ENCODE data around the gene NEDD9. TPM values are rescaled to one million over a fixed set of nuclear protein-coding genes. Genes with fewer than 3 reads are reported as not detected.

Gene NEDD9
- total RNA-seq, 1 experiment from 2014 or later, result 0.17 TPM

DNA sequence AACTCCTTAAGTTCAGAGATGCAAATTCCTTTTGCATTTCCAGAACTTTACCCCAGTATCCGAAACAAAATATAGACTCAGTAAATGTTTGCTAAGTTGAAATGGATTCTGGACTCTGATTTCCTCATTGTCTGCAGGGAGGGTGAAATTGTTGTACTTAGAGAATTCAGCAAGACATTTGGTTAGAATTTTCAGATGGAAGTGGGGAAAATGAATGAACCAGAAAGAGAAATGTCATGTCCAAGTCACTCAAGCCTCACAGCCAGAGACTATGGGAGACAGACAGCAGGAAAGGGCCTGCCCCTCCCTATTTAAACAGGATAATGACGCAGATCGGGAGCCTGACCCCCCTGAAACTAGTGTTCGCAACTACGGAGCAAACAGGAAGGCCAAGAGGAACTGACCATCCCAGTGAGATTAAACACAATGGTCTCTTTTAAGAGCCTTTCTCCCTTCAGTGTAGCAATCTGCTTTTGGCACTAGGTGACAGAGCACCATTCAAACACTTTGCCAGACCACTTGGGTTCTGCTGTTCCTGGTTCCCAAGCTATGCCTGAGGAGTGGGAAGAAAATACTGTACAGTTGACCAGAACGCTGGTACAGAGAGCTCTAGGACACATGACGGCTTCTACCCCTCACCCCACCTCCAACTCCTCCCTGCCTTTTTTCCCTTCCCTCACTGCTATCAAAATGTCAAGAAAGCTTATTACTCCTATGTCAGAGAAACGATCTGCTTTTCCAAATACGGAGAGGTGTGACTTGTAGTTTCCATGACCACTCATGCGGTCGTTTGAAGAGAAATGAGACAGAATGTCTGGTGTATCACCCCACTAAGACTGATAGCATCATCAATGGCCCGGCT lies 13.7 kb downstream of the NEDD9 start:
- no peaks in the 10 kb centered on the region for H3K36me3 ChIP-seq (ENCODE audit: control insufficient read depth in 1 of 2, insufficient read depth in 2 of 2, low read length in 2 of 2)

DNA sequence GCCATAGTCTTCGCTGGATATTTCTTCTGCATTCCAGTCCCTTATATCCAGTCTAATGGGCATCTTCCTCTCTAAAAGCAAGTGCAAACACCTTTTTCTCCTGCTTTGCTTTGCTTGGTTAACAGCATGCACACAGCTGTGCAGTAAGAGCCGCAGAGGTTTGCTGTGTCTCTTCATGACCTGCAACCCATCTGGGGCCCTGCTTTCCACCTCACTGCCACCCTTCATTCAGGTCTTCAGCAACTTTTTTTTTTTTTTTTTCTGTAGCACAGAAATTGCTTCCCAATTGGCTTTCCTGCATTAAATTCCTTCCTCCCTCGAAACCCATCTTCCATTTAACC lies 14.4 kb downstream of the NEDD9 start:
- CTCF ChIA-PET, result no interaction called here
- RAD21 ChIA-PET (ENCODE audit: low non-redundant PET in 1 of 2, low total read pairs in 2 of 2, uncharacterized antibody in 2 of 2, unreplicated experiment in 2 of 2), result no interaction called here
- ATAC-seq (no peak), DNase-seq (ENCODE audit: low read depth, low spot score) (no peak)
- H2AFZ ChIP-seq (ENCODE audit: low read depth, low read length, poor library complexity, severe bottlenecking), result no peak overlapping the region
- H3K9ac ChIP-seq (ENCODE audit: low read length), result no peak overlapping the region
- no peaks in the 10 kb centered on the region for H3K36me3 ChIP-seq (ENCODE audit: control insufficient read depth in 1 of 2, insufficient read depth in 2 of 2, low read length in 2 of 2)
- H3K9me2 ChIP-seq (ENCODE audit: insufficient read depth), result no peaks in the 10 kb centered on the region
- H3K27ac ChIP-seq (ENCODE audit: low read depth, low read length), result no peak overlapping the region
- H3K27me3 ChIP-seq (ENCODE audit: insufficient read depth, low read length), result no peaks in the 10 kb centered on the region
- TF ChIP-seq EGR1 (IDR thresholded peaks at IDR 0.05; ENCODE audit: low read depth) (no peak), POLR2AphosphoS5 (IDR thresholded peaks at IDR 0.05; ENCODE audit: low read depth, low read length) (no peak)
- H3K4me3 ChIP-seq (replicated peaks in 1 of 2; ENCODE audit: low read depth in 1 of 2, low read length in 2 of 2), result no peak overlapping the region
- H3K79me2 ChIP-seq (ENCODE audit: insufficient read depth, low read length), result no peaks in the 10 kb centered on the region
- no peaks in the 10 kb centered on the region for H3K9me3 ChIP-seq (ENCODE audit: control insufficient read depth in 1 of 2, insufficient read depth in 1 of 2, low read depth in 1 of 2, low read length in 2 of 2)
- POLR2A ChIA-PET, result no interaction called here
- intact Hi-C loops (cut with micrococcal nuclease), result no loop called here
- no peak overlapping the region for H3K4me2 ChIP-seq (ENCODE audit: low read length)
- H3K4me1 ChIP-seq (ENCODE audit: control insufficient read depth in 1 of 2, insufficient read depth in 2 of 2, low read length in 2 of 2), result no peaks in the 10 kb centered on the region
- H4K20me1 ChIP-seq (ENCODE audit: insufficient read depth), result no peaks in the 10 kb centered on the region
- BruUV-seq (replicated peaks), result no TSS peak

More for the DNA sequence above, 13.7 kb downstream of the NEDD9 start:
- Histone ChIP-seq H3K9me3 (ENCODE audit: control insufficient read depth in 1 of 2, insufficient read depth in 1 of 2, low read depth in 1 of 2, low read length in 2 of 2) (no peaks in the 10 kb centered on the region), H3K27me3 (ENCODE audit: insufficient read depth, low read length) (no peaks in the 10 kb centered on the region), H3K27ac (ENCODE audit: low read depth, low read length) (no peak overlapping the region), H3K9me2 (ENCODE audit: insufficient read depth) (no peaks in the 10 kb centered on the region), H3K4me3 (replicated peaks in 1 of 2; ENCODE audit: low read depth in 1 of 2, low read length in 2 of 2) (no peak overlapping the region), H2AFZ (ENCODE audit: low read depth, low read length, poor library complexity, severe bottlenecking) (no peak overlapping the region), H3K4me1 (ENCODE audit: control insufficient read depth in 1 of 2, insufficient read depth in 2 of 2, low read length in 2 of 2) (no peaks in the 10 kb centered on the region), H3K4me2 (ENCODE audit: low read length) (no peak overlapping the region), H3K9ac (ENCODE audit: low read length) (no peak overlapping the region), H3K79me2 (ENCODE audit: insufficient read depth, low read length) (no peaks in the 10 kb centered on the region), H4K20me1 (ENCODE audit: insufficient read depth) (no peaks in the 10 kb centered on the region)
- ChIA-PET CTCF (no interaction called here), RAD21 (ENCODE audit: low non-redundant PET in 1 of 2, low total read pairs in 2 of 2, uncharacterized antibody in 2 of 2, unreplicated experiment in 2 of 2) (no interaction called here), POLR2A (no interaction called here)
- DNase-seq (ENCODE audit: low read depth, low spot score) (no peak), ATAC-seq (no peak)
- TF ChIP-seq TCF7L2 (IDR thresholded peaks at IDR 0.05; ENCODE audit: borderline replicate concordance, extremely low read depth, insufficient read depth, insufficient read length) (no peak), JUND (IDR thresholded peaks at IDR 0.05) (no peak), EGR1 (IDR thresholded peaks at IDR 0.05; ENCODE audit: low read depth) (no peak)
- TF ChIP-seq, protein P1, sequence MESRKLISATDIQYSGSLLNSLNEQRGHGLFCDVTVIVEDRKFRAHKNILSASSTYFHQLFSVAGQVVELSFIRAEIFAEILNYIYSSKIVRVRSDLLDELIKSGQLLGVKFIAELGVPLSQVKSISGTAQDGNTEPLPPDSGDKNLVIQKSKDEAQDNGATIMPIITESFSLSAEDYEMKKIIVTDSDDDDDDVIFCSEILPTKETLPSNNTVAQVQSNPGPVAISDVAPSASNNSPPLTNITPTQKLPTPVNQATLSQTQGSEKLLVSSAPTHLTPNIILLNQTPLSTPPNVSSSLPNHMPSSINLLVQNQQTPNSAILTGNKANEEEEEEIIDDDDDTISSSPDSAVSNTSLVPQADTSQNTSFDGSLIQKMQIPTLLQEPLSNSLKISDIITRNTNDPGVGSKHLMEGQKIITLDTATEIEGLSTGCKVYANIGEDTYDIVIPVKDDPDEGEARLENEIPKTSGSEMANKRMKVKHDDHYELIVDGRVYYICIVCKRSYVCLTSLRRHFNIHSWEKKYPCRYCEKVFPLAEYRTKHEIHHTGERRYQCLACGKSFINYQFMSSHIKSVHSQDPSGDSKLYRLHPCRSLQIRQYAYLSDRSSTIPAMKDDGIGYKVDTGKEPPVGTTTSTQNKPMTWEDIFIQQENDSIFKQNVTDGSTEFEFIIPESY (IDR thresholded peaks at IDR 0.05; ENCODE audit: extremely low read depth, insufficient replicate concordance, low read length), result no peak
- intact Hi-C loops (cut with micrococcal nuclease), result no loop called here
- BruUV-seq (replicated peaks), result no TSS peak

All from HCT116 (cell line).